Endodermal cell (in vitro differentiated cells): Measurements from ENCODE around the gene ATG2B. TPM values are rescaled to one million over a fixed set of nuclear protein-coding genes. Genes with fewer than 3 reads are reported as not detected.
A peak's percentile ranks its signal among the peaks of the same experiment; 100 is the strongest.

Source experiments
- DNase-seq: peaks from one replicate; pipeline ENCODE4 v3.0.0-alpha.2; 2017
- H3K27ac ChIP-seq: 2 replicates; pipeline ENCODE4 v1.5.1; 2013; ENCODE audit warnings: mild to moderate bottlenecking, low read depth, low read length, moderate library complexity
- H3K27me3 ChIP-seq: 2 replicates; pipeline ENCODE4 v1.6.1; 2013; ENCODE audit warnings: mild to moderate bottlenecking, low read length, moderate library complexity; ENCODE audit not compliant: insufficient read depth, control insufficient read depth, poor library complexity, severe bottlenecking
- H3K36me3 ChIP-seq: 2 replicates; pipeline ENCODE4 v1.7.0; 2013; ENCODE audit warnings: mild to moderate bottlenecking, low read length, moderate library complexity; ENCODE audit not compliant: control insufficient read depth, insufficient read depth
- H3K4me1 ChIP-seq: one replicate; pipeline ENCODE4 v1.7.0; 2013; ENCODE audit warnings: low read length; ENCODE audit not compliant: control insufficient read depth, insufficient read depth
- H3K4me3 ChIP-seq: 2 replicates; pipeline ENCODE4 v1.5.1; 2013; ENCODE audit warnings: mild to moderate bottlenecking, low read length, moderate library complexity
- H3K9ac ChIP-seq: 2 replicates; pipeline ENCODE4 v1.6.1; 2013; ENCODE audit warnings: mild to moderate bottlenecking, low read length, moderate library complexity; ENCODE audit not compliant: poor library complexity, severe bottlenecking; ENCODE audit errors: extremely low read depth
- H3K9me3 ChIP-seq: 2 replicates; pipeline ENCODE4 v1.6.1; 2013; ENCODE audit warnings: mild to moderate bottlenecking, low read length, moderate library complexity; ENCODE audit not compliant: control insufficient read depth
- H3K27ac Mint-ChIP-seq: 2 replicates; pipeline ENCODE4 v1.8.0; 2020; ENCODE audit warnings: mixed read lengths
- H3K27me3 Mint-ChIP-seq: 2 replicates; pipeline ENCODE4 v1.8.0; 2021; ENCODE audit warnings: mild to moderate bottlenecking, mixed read lengths; ENCODE audit not compliant: insufficient read depth
- H3K36me3 Mint-ChIP-seq: 2 replicates; pipeline ENCODE4 v1.8.0; 2020; ENCODE audit warnings: low read depth, mixed read lengths
- H3K4me1 Mint-ChIP-seq: 2 replicates; pipeline ENCODE4 v1.8.0; 2020; ENCODE audit warnings: mixed read lengths
- H3K4me3 Mint-ChIP-seq: 2 replicates; pipeline ENCODE4 v1.8.0; 2020; ENCODE audit warnings: mild to moderate bottlenecking, moderate library complexity, mixed read lengths
- H3K9me3 Mint-ChIP-seq: 2 replicates; pipeline ENCODE4 v1.8.0; 2020; ENCODE audit warnings: mild to moderate bottlenecking, mixed read lengths
- WGBS, 2 experiments: methylation state at CpG; one replicate each; pipeline versions ENCODE4 v1.1.5 to v1.1.7; 2013; ENCODE audit warnings: missing lambda C conversion rate in 2 of 2, mixed read lengths in 1 of 2; ENCODE audit not compliant: insufficient coverage in 1 of 2, insufficient read length in 1 of 2; 5-methylcytosine and 5-hydroxymethylcytosine counted together
- total RNA-seq, 2 donors: library from RNA; stranded (reverse); fragmentation: NEBNext Ultra II Directional in 1 of 2; extraction: Animal tissue kit (Norgen Biotek cat#: 25700) in 1 of 2; gene quantifications; 2 replicates in 1 of 2; 3 replicates in 1 of 2; pipeline ENCODE4 v1.2.1, GENCODE V29; 2021
- TF ChIP-seq, protein P1 (sequence below): fragments of 200-600 bp; sonication (generic); conservative IDR thresholded peaks from 2 replicates; pipeline ENCODE4 v1.5.0; 2021; ENCODE audit warnings: antibody characterized with exemption, mild to moderate bottlenecking

Gene ATG2B
- total RNA-seq, 2 donors from 2014 or later, result 9.7 to 14.1 TPM

DNA sequence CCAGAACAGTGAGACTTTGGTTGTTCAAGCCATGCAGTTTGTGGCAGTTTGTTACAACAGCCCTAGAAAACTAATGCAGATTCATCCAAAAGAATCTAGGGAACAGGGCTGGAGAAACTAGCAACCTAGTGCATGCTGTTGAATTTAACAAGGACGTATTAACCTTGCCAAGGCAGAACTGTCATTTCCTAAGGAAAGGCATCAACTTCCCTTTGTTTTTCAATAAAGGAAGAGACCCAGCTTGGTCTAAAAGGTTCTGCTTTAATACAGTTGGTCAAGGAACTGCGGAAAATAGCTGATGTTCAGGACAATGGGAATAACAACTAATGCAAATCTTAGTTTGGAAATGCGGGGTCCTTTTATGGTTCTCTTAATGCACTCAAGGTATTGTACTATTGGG, 40.3 kb upstream of the ATG2B start:
- H3K27me3 Mint-ChIP-seq, result peaks cover 2% of the 10 kb centered on the region
- H3K27ac Mint-ChIP-seq, result no peak overlapping the region
- no peaks in the 10 kb centered on the region for H3K9me3 Mint-ChIP-seq
- no peaks in the 10 kb centered on the region for H3K4me1 ChIP-seq
- no peaks in the 10 kb centered on the region for H3K27me3 ChIP-seq
- no peaks in the 10 kb centered on the region for H3K9me3 ChIP-seq
- H3K9ac ChIP-seq, result no peak overlapping the region
- H3K36me3 Mint-ChIP-seq, result no peaks in the 10 kb centered on the region
- TF ChIP-seq, protein P1, sequence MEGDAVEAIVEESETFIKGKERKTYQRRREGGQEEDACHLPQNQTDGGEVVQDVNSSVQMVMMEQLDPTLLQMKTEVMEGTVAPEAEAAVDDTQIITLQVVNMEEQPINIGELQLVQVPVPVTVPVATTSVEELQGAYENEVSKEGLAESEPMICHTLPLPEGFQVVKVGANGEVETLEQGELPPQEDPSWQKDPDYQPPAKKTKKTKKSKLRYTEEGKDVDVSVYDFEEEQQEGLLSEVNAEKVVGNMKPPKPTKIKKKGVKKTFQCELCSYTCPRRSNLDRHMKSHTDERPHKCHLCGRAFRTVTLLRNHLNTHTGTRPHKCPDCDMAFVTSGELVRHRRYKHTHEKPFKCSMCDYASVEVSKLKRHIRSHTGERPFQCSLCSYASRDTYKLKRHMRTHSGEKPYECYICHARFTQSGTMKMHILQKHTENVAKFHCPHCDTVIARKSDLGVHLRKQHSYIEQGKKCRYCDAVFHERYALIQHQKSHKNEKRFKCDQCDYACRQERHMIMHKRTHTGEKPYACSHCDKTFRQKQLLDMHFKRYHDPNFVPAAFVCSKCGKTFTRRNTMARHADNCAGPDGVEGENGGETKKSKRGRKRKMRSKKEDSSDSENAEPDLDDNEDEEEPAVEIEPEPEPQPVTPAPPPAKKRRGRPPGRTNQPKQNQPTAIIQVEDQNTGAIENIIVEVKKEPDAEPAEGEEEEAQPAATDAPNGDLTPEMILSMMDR, result no peak
- no peak for DNase-seq
- no peak overlapping the region for H3K27ac ChIP-seq
- 92 to 96% methylated on average over 3 of the region's 3 CpGs for WGBS, 2 experiments
- no peak overlapping the region for H3K4me3 Mint-ChIP-seq
- no peaks in the 10 kb centered on the region for H3K4me1 Mint-ChIP-seq
- H3K36me3 ChIP-seq, result no peaks in the 10 kb centered on the region
- H3K4me3 ChIP-seq, result no peak overlapping the region

DNA sequence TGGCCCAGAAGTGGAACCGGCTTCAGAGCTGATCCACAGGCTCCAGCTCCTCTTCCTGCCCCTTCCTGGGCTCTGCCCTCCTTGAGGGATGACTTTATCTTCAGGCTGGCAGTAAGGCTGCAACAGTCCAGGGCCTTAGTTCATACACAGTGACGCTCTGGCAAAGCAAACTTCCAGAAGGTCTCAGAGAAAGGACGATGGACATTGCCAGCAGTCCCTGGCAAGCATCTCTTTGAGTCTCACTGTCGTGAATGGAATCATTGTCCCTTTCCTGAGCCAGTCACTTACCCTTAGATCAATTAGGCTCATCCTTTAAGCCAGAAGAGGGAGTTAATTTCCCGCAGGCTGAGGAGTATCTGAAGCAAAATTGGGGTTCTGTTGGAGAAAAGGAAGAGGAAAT, 37.4 kb upstream of the ATG2B start:
- H3K36me3 Mint-ChIP-seq, result no peaks in the 10 kb centered on the region
- no peak overlapping the region for H3K27ac Mint-ChIP-seq
- Histone ChIP-seq H3K9ac (no peak overlapping the region), H3K36me3 (no peaks in the 10 kb centered on the region), H3K9me3 (no peaks in the 10 kb centered on the region), H3K27ac (no peak overlapping the region), H3K4me3 (no peak overlapping the region), H3K4me1 (no peaks in the 10 kb centered on the region), H3K27me3 (no peaks in the 10 kb centered on the region)
- DNase-seq, result no peak
- peaks cover 2% of the 10 kb centered on the region for H3K27me3 Mint-ChIP-seq
- H3K9me3 Mint-ChIP-seq, result no peaks in the 10 kb centered on the region
- WGBS, 2 experiments, result 91 to 94% methylated on average over 5 of the region's 5 CpGs
- no peaks in the 10 kb centered on the region for H3K4me1 Mint-ChIP-seq
- TF ChIP-seq, protein P1, result no peak
- no peak overlapping the region for H3K4me3 Mint-ChIP-seq

DNA sequence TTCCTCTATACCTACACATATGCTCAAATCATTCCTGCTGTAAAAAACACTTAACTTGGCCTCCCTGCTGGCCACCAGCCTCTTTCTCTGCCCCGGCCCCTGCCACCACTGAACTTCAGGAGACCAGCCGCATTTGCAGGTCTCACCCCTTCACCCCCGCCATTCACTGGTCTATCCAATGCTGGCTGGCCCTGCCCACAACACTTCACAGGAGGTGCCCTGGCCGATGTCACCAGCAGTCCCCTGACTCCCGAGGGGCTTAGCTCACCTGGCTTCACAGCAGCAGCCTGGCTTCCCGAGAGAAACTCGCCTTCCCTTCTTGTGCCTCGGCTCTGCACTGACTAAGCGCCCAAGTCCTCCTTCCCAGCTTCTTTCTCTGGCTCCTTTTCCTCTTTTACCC, 36.3 kb upstream of the ATG2B start:
- H3K36me3 Mint-ChIP-seq, result no peaks in the 10 kb centered on the region
- peaks cover 2% of the 10 kb centered on the region for H3K27me3 Mint-ChIP-seq
- Histone ChIP-seq H3K9me3 (no peaks in the 10 kb centered on the region), H3K36me3 (no peaks in the 10 kb centered on the region), H3K27ac (no peak overlapping the region), H3K4me1 (no peaks in the 10 kb centered on the region), H3K9ac (no peak overlapping the region), H3K4me3 (no peak overlapping the region), H3K27me3 (no peaks in the 10 kb centered on the region)
- 85 to 89% methylated on average over 4 to 9 of the region's 9 CpGs for WGBS, 2 experiments
- no peak overlapping the region for H3K4me3 Mint-ChIP-seq
- H3K4me1 Mint-ChIP-seq, result no peaks in the 10 kb centered on the region
- TF ChIP-seq, protein P1, result no peak
- DNase-seq, result peak; percentile 59
- H3K9me3 Mint-ChIP-seq, result no peaks in the 10 kb centered on the region
- H3K27ac Mint-ChIP-seq, result no peak overlapping the region
